ENCODE data around the gene METAP1. TPM values are rescaled to one million over a fixed set of nuclear protein-coding genes. Genes with fewer than 3 reads are reported as not detected.

Gene METAP1
- total RNA-seq, 1 donor from 2014 or later = 43.1 TPM

DNA sequence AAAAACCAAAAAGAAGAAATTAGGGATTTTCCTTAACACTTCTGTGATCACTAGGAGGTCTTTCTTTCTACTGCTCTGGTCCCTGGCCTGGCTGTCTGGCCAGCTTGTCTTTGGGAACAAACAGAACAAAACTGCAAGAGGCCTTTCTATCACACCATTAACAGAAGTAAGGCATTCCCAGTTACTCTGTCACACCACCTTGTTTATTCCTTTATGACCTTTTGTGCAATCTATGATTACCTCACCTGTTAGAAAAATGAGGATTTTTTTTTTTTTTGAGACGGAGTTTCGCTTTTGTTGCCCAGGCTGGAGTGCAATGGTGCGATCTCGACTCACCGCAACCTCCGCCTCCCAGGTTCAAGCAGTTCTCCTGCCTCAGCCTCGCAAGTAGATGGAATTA lies 3.0 kb downstream of the METAP1 start:
- no peak for DNase-seq (ENCODE audit: extremely low spot score, unreplicated experiment)
- Mint-ChIP-seq H3K27ac (no peak overlapping the region), H3K4me3 (peak overlapping the region; percentile 49), H3K9me3 (no peaks in the 10 kb centered on the region), H3K27me3 (no peaks in the 10 kb centered on the region), H3K4me1 (ENCODE audit: unreplicated experiment) (peaks cover 28% of the 10 kb centered on the region), H3K36me3 (peaks cover 11% of the 10 kb centered on the region)
- TF ChIP-seq, protein P1, sequence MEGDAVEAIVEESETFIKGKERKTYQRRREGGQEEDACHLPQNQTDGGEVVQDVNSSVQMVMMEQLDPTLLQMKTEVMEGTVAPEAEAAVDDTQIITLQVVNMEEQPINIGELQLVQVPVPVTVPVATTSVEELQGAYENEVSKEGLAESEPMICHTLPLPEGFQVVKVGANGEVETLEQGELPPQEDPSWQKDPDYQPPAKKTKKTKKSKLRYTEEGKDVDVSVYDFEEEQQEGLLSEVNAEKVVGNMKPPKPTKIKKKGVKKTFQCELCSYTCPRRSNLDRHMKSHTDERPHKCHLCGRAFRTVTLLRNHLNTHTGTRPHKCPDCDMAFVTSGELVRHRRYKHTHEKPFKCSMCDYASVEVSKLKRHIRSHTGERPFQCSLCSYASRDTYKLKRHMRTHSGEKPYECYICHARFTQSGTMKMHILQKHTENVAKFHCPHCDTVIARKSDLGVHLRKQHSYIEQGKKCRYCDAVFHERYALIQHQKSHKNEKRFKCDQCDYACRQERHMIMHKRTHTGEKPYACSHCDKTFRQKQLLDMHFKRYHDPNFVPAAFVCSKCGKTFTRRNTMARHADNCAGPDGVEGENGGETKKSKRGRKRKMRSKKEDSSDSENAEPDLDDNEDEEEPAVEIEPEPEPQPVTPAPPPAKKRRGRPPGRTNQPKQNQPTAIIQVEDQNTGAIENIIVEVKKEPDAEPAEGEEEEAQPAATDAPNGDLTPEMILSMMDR (conservative IDR thresholded peaks at IDR 0.05) = no peak

DNA sequence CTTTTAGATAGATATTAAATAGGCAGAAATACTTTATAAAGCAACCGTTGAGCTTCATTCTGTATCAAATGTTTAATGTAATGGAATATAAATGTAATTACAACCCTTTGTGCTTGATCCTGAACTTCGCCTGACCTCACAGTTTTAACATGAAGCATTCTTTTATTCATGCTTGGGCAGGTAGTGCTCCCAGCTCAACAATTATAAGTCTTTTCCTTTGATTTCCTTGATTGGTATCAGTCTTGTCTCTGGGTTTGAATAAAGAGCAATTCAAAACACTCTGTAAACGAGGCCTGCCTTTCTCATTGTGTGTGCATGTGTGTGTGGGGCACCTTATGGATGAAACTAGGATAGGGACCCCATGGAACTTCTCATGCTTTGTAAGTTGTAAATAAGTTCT lies 6.8 kb downstream of the METAP1 start:
- H3K27ac Mint-ChIP-seq = peak overlapping the region; percentile 60
- H3K4me1 Mint-ChIP-seq (ENCODE audit: unreplicated experiment) = peaks cover 13% of the 10 kb centered on the region

DNA sequence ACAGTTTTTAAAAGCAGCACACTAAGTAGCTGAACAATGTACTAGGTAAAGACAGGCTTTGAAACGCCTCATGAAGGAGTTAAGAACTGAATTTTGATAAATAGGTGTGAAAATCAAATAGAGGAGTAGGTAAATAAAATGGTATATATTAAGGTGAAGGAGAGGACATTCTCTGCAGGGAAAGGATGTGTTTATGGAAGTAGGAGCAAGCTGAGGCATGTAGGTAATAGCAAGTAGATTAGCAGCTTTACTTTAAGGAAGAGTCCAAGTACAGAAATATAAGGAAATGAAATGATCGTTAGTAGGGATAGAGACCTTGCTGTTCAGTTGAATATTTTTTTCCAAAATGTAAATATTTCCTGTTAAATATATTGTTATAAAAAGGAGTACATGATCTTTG lies 12.5 kb downstream of the METAP1 start:
- H3K9me3 Mint-ChIP-seq = peaks cover 6% of the 10 kb centered on the region

More for the DNA sequence above, 6.8 kb downstream of the METAP1 start:
- peak overlapping the region; percentile 11 for H3K4me3 Mint-ChIP-seq
- peaks cover 21% of the 10 kb centered on the region for H3K36me3 Mint-ChIP-seq
- no peak for DNase-seq (ENCODE audit: extremely low spot score, unreplicated experiment)
- TF ChIP-seq, protein P1 (conservative IDR thresholded peaks at IDR 0.05) = no peak
- H3K27me3 Mint-ChIP-seq = no peaks in the 10 kb centered on the region
- H3K9me3 Mint-ChIP-seq = no peaks in the 10 kb centered on the region

DNA sequence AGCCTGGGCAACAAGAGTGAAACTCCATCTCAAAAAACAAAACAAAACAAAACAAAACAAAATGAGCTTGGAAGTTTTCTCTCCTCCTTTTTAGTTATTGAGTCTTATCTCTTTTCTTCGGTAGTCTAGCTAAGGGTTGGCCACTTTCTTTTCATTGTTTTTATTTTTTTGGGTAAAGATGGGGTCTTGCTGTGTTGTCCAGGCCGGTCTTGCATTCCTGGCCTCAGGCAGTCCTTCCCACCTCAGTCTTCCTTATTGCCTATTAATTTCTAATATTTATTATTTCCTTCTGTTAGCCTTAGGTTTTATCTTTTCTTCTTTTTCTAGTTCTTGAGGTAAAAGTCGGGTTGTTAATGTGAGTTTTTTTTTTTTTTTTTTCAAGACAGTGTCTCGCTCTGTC lies 16.4 kb downstream of the METAP1 start:
- H3K4me1 Mint-ChIP-seq (ENCODE audit: unreplicated experiment) = peaks cover 7% of the 10 kb centered on the region
- no peaks in the 10 kb centered on the region for H3K27me3 Mint-ChIP-seq
- peaks cover 28% of the 10 kb centered on the region for H3K9me3 Mint-ChIP-seq
- no peak for DNase-seq (ENCODE audit: extremely low spot score, unreplicated experiment)
- H3K4me3 Mint-ChIP-seq = no peak overlapping the region
- H3K36me3 Mint-ChIP-seq = peaks cover 41% of the 10 kb centered on the region
- TF ChIP-seq, protein P1 (conservative IDR thresholded peaks at IDR 0.05) = no peak
- no peak overlapping the region for H3K27ac Mint-ChIP-seq

More for the DNA sequence above, 12.5 kb downstream of the METAP1 start:
- Mint-ChIP-seq H3K36me3 (peaks cover 35% of the 10 kb centered on the region), H3K4me3 (no peak overlapping the region), H3K27me3 (no peaks in the 10 kb centered on the region), H3K4me1 (ENCODE audit: unreplicated experiment) (no peaks in the 10 kb centered on the region), H3K27ac (peak overlapping the region; percentile 1)
- TF ChIP-seq, protein P1 (conservative IDR thresholded peaks at IDR 0.05) = no peak
- DNase-seq (ENCODE audit: extremely low spot score, unreplicated experiment) = no peak

DNA sequence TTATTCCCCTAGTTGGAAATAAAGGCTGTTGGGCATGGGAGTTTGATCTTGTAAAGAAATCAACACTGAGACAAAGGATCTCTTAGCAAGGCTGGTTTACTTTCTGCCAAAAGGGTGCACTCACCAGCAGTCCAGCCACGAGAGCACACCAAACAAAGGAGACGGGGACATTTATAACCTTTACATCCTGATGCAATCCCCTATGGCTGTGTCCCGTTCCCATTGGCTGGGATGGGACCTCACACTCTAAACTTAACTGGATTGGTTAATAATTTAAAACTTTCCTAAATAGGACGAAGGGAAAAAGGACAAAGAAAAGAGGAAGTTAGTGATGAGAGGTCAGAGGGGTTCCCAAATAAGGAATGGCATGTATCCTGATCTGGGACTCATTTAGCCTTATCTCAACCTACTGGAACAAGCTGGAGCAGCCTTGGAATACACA lies 17.9 kb downstream of the METAP1 start:
- Mint-ChIP-seq H3K27ac (no peak overlapping the region), H3K36me3 (peaks cover 41% of the 10 kb centered on the region), H3K9me3 (peaks cover 28% of the 10 kb centered on the region), H3K4me3 (no peak overlapping the region), H3K4me1 (ENCODE audit: unreplicated experiment) (peaks cover 7% of the 10 kb centered on the region), H3K27me3 (no peaks in the 10 kb centered on the region)
- TF ChIP-seq, protein P1 (conservative IDR thresholded peaks at IDR 0.05) = no peak
- DNase-seq (ENCODE audit: extremely low spot score, unreplicated experiment) = no peak

Data from type B pancreatic cell (in vitro differentiated cells).